Left forelimb (tissue), 1 donor: ENCODE data around the gene PCCB.
"Not testable (repeated sequence)": the region's sequence is repeated elsewhere in the genome, so short reads cannot be mapped to it uniquely, and the experiment has no call there.

Experiments
- DNase-seq: peaks from one replicate; pipeline ENCODE4 v3.0.0-alpha.2; 2018; ENCODE audit warnings: low spot score

The PCCB gene

GRCh38 chr3:136262559-136262958, 12.4 kb downstream of the PCCB start:
- no peak for DNase-seq

- no peak for DNase-seq
Observed at GRCh38 chr3:136263251-136263650, 13.1 kb downstream of the PCCB start.

- DNase-seq: not testable (repeated sequence)
Observed at GRCh38 chr3:136266468-136267125, 16.5 kb downstream of the PCCB start.

- DNase-seq: no peak
Observed at GRCh38 chr3:136267235-136267634, 17.1 kb downstream of the PCCB start.

- DNase-seq: no peak
Observed at GRCh38 chr3:136270179-136270578, 20.0 kb downstream of the PCCB start.

GRCh38 chr3:136271626-136272025, 21.5 kb downstream of the PCCB start:
- DNase-seq: not testable (repeated sequence)

- no peak for DNase-seq
Observed at GRCh38 chr3:136276049-136276755, 26.1 kb downstream of the PCCB start.

GRCh38 chr3:136277115-136277514, 27.0 kb downstream of the PCCB start:
- no peak for DNase-seq

- no peak for DNase-seq
Observed at GRCh38 chr3:136277634-136278033, 27.5 kb downstream of the PCCB start.

GRCh38 chr3:136279092-136279491, 29.0 kb downstream of the PCCB start:
- DNase-seq: no peak

GRCh38 chr3:136280961-136281360, 30.8 kb downstream of the PCCB start:
- DNase-seq: no peak

GRCh38 chr3:136281966-136282520, 31.9 kb downstream of the PCCB start:
- DNase-seq: no peak

GRCh38 chr3:136283627-136284026, 33.5 kb downstream of the PCCB start:
- DNase-seq: no peak

- DNase-seq: no peak
Observed at GRCh38 chr3:136291302-136291701, 41.2 kb downstream of the PCCB start.

GRCh38 chr3:136292500-136292899, 42.4 kb downstream of the PCCB start:
- no peak for DNase-seq

GRCh38 chr3:136293279-136293678, 43.1 kb downstream of the PCCB start:
- no peak for DNase-seq

- DNase-seq: no peak
Observed at GRCh38 chr3:136294176-136294575, 44.0 kb downstream of the PCCB start.

GRCh38 chr3:136296960-136297359, 46.8 kb downstream of the PCCB start:
- DNase-seq: no peak

GRCh38 chr3:136297826-136298225, 47.7 kb downstream of the PCCB start:
- no peak for DNase-seq

GRCh38 chr3:136300444-136300843, 50.3 kb downstream of the PCCB start:
- DNase-seq: no peak

- no peak for DNase-seq
Observed at GRCh38 chr3:136305879-136306278, 55.7 kb downstream of the PCCB start.

GRCh38 chr3:136311261-136311660, 61.1 kb downstream of the PCCB start:
- no peak for DNase-seq

GRCh38 chr3:136311968-136312367, 61.8 kb downstream of the PCCB start:
- DNase-seq: no peak
